Stimulated activated CD4-positive, alpha-beta T cell treated with anti-CD3 and anti-CD28 coated beads, TNF-alpha, amount 100 ng/mL, for 24 hours (primary cell): ENCODE data around the gene ROR1.
"Not testable (repeated sequence)": the region's sequence is repeated elsewhere in the genome, so short reads cannot be mapped to it uniquely, and the experiment has no call there.

Source experiments
- DNase-seq, 3 experiments: peaks; one replicate each; pipeline ENCODE4 v3.0.0-alpha.2; 2020; ENCODE audit warnings: low read depth in 3 of 3

Gene ROR1

GRCh38 chr1:64098846-64099582 lies 325.2 kb downstream of the ROR1 start:
- no peak for DNase-seq

GRCh38 chr1:64100791-64101190 lies 327.0 kb downstream of the ROR1 start:
- no peak for DNase-seq

- DNase-seq, result not testable (repeated sequence)
These were observed 330.8 kb downstream of the ROR1 start for GRCh38 chr1:64104585-64104984.

GRCh38 chr1:64107118-64107519 lies 333.3 kb downstream of the ROR1 start:
- DNase-seq, result no peak

- no peak for DNase-seq
These were observed 333.8 kb downstream of the ROR1 start for GRCh38 chr1:64107632-64108031.

- DNase-seq, result no peak
These were observed 337.3 kb downstream of the ROR1 start for GRCh38 chr1:64110924-64111777.

- DNase-seq, result no peak
These were observed 338.0 kb downstream of the ROR1 start for GRCh38 chr1:64111787-64112186.

GRCh38 chr1:64112281-64112680 lies 338.5 kb downstream of the ROR1 start:
- no peak for DNase-seq

- no peak for DNase-seq
These were observed 340.3 kb downstream of the ROR1 start for GRCh38 chr1:64114012-64114525.

GRCh38 chr1:64116537-64116936 lies 342.7 kb downstream of the ROR1 start:
- DNase-seq, result no peak

- DNase-seq, result no peak
These were observed 343.7 kb downstream of the ROR1 start for GRCh38 chr1:64117492-64117891.

- no peak for DNase-seq
These were observed 348.1 kb downstream of the ROR1 start for GRCh38 chr1:64121766-64122385.

GRCh38 chr1:64122588-64122987 lies 348.8 kb downstream of the ROR1 start:
- no peak for DNase-seq

GRCh38 chr1:64124704-64125440 lies 351.1 kb downstream of the ROR1 start:
- DNase-seq, result no peak

- no peak for DNase-seq
These were observed 352.8 kb downstream of the ROR1 start for GRCh38 chr1:64126581-64126980.

GRCh38 chr1:64127297-64127696 lies 353.5 kb downstream of the ROR1 start:
- no peak for DNase-seq

- no peak for DNase-seq
These were observed 355.9 kb downstream of the ROR1 start for GRCh38 chr1:64129701-64130100.

GRCh38 chr1:64131155-64131554 lies 357.3 kb downstream of the ROR1 start:
- DNase-seq, result no peak

GRCh38 chr1:64133036-64133435 lies 359.2 kb downstream of the ROR1 start:
- DNase-seq, result no peak

- DNase-seq, result no peak
These were observed 361.8 kb downstream of the ROR1 start for GRCh38 chr1:64135462-64136223.

- no peak for DNase-seq
These were observed 362.5 kb downstream of the ROR1 start for GRCh38 chr1:64136296-64136695.
